Hepatocyte (in vitro differentiated cells): ENCODE data around the gene ZNF319.

Source experiments
- EZH2 ChIP-seq: fragments of 200-600 bp; sonication (generic); IDR thresholded peaks from 2 replicates; pipeline ENCODE4 v1.6.1; 2016; ENCODE audit warnings: antibody characterized with exemption, mild to moderate bottlenecking, borderline replicate concordance
- TF ChIP-seq, protein P1 (sequence below): fragments of 200-600 bp; sonication (generic); IDR thresholded peaks from 2 replicates; pipeline ENCODE4 v1.5.1; 2016; ENCODE audit warnings: antibody characterized with exemption, mild to moderate bottlenecking; ENCODE audit not compliant: poor library complexity

GRCh38 chr16:57996406-57997175 lies 3.9 kb downstream of the ZNF319 start:
- TF ChIP-seq EZH2 = no peak
- TF ChIP-seq, protein P1, sequence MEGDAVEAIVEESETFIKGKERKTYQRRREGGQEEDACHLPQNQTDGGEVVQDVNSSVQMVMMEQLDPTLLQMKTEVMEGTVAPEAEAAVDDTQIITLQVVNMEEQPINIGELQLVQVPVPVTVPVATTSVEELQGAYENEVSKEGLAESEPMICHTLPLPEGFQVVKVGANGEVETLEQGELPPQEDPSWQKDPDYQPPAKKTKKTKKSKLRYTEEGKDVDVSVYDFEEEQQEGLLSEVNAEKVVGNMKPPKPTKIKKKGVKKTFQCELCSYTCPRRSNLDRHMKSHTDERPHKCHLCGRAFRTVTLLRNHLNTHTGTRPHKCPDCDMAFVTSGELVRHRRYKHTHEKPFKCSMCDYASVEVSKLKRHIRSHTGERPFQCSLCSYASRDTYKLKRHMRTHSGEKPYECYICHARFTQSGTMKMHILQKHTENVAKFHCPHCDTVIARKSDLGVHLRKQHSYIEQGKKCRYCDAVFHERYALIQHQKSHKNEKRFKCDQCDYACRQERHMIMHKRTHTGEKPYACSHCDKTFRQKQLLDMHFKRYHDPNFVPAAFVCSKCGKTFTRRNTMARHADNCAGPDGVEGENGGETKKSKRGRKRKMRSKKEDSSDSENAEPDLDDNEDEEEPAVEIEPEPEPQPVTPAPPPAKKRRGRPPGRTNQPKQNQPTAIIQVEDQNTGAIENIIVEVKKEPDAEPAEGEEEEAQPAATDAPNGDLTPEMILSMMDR = no peak
